GM12872 (cell line): ENCODE results near the gene CIT.

ENCODE experiments used
- TF ChIP-seq, protein P1 (sequence below): IDR thresholded peaks from 3 replicates; pipeline ENCODE4 v1.5.1; 2011; ENCODE audit warnings: low read depth, mild to moderate bottlenecking, low read length, moderate library complexity; ENCODE audit not compliant: insufficient read depth

The CIT gene

DNA sequence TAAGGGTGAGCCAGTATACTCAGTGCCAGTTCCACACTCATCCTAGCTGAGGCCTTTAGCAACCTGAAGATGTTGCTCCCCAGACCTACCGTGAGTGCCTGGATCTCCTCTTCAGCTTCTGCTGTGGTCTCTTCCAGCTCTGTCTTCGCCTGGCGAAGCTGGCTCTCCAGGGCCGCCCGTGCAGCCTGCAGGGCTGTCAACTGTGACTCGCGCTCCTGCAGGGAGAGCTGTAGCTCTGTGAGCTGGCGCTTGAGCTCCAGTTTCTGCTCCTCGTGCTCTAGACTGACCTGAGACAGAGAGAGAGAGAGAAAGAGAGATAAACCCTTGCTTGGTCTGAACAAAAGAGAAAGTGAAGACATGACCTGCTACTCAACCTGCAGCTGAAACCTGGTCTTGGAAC lies 125.2 kb downstream of the CIT start:
- TF ChIP-seq, protein P1, sequence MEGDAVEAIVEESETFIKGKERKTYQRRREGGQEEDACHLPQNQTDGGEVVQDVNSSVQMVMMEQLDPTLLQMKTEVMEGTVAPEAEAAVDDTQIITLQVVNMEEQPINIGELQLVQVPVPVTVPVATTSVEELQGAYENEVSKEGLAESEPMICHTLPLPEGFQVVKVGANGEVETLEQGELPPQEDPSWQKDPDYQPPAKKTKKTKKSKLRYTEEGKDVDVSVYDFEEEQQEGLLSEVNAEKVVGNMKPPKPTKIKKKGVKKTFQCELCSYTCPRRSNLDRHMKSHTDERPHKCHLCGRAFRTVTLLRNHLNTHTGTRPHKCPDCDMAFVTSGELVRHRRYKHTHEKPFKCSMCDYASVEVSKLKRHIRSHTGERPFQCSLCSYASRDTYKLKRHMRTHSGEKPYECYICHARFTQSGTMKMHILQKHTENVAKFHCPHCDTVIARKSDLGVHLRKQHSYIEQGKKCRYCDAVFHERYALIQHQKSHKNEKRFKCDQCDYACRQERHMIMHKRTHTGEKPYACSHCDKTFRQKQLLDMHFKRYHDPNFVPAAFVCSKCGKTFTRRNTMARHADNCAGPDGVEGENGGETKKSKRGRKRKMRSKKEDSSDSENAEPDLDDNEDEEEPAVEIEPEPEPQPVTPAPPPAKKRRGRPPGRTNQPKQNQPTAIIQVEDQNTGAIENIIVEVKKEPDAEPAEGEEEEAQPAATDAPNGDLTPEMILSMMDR: no peak

DNA sequence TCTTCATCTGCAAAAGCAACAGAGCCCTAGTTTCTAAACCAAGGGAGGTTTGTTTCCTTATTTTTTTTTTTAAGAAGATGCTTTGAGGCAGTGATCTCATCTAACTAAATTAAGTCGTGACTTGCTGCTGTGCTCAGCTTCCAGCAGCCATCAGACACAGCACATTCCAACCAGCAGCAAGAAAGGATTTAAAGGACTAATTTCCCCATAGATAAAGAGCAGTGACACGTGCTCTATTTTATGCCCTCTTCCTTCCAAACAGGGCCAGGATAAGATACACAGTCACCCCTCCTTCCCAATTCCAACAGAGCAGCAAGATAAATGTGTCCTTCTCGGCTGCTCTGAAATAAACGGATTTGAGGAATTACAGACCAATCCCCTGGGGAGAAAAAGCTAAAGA lies 127.5 kb downstream of the CIT start:
- TF ChIP-seq, protein P1: no peak

DNA sequence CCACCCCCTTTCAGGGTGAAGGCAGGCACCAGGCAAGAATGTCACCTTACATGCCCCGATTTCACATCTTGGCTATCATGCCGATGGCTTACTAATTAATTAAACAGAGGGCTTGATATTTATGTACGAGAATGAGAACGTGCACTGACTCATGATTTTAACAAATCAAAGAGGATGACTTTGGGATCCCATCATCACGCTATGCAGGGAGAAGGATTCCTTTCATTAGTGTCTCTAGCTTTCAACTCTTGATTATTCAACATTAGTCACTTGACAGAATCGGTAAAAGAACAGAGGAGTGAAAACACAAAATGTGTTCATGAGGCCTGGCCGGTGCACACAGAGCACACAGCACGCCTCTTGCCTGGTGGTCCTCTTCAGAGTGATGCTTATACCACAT lies 128.6 kb downstream of the CIT start:
- TF ChIP-seq, protein P1: no peak

DNA sequence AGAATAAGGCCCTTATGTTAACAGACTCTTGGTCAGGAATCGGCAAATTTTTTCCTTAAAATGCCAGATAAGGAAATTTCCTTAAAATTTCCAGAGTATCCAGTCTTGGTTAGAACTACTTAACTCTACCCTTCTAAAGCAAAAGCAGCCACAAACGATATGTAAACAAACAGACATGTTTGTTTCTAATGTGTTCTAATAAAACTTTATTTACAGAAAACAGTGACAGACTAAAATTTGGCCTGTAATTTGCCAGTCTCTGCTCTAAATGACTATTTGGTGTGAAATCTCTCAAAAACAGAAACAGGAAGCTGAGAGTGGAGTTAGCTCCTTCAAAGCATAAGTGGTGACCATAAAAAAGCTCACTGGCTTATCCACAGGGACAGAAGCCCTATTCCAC lies 131.0 kb downstream of the CIT start:
- TF ChIP-seq, protein P1: no peak

DNA sequence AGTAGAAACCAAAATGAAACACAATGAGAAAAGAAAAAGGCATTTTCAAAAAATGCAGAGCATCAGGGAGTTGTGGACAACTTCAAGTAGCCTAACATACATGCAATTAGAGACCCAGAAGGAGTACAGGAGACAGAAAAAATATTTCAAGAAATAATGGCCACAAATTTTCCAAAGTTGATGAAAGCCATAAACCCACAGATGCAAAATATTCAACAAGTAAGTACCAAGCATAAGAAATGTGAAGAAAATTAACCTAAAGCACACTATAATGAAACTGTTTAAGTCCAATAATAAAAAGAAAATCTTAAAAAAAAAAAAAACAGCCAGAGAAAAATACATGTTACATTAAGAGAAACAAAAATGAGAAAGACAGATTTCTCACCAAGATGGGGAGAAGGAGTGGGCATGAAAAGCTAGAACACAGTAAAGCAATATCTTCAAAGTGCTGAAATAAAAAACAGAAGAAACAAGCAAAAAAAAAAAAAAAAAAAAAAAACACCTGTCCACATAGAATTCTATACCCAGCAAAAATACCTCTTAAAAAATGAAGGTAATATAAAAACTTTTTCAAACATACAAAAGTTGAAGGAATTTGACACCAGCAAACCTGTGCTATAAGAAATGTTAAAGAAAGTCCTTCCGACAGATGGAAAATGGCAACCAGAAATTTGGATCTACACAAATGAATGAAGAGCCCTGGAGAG lies 132.1 kb downstream of the CIT start:
- TF ChIP-seq, protein P1: no peak

DNA sequence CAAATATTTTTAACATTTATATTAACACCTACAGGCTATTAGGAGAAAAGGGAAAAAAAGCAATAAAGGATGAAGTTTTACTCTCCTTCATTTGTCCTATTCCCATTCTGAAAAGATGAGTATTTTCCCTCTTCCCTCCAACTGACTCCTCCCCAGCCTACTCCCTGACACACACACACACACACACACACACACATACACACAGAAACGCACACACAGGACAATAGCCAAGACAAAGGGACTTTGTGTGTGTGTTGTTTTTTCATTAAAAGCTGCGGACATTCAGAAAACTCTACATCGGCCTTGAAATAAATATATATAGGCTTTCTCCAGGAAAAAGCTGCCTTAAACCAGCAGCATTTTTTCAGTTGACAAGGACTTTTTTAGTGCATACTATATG lies 134.4 kb downstream of the CIT start:
- TF ChIP-seq, protein P1: no peak

DNA sequence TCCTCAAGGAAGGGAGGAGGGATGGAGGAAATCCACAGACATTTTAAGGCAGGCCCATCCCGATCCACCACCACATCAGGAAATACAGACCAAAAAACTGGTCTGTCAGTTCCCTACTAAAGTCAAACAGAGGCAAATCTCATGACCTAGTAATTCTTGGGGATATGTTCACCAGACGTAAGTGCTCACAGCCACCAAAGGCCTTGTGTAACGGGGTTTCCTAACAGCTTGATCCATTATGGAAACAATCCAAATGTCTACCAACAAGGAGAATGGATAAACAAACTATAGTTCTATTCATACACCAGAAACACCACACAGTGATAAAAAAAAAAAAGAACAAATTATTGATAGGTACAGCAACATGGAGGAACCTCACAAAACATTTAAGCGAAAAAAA lies 136.3 kb downstream of the CIT start:
- TF ChIP-seq, protein P1: no peak
